Pancreas (tissue), 10 donors: Measurements from ENCODE around the gene CHD5. TPM values are rescaled to one million over a fixed set of nuclear protein-coding genes. Genes with fewer than 3 reads are reported as not detected.
A peak's percentile ranks its signal among the peaks of the same experiment; 100 is the strongest.

Experiments used
- ATAC-seq, 4 donors: fragments of 200-7000 bp; cut with Tn5 transposase; one replicate each; pipeline versions ENCODE4 v1.8.0 to v1.9.1; 2020; ENCODE audit warnings: mild to moderate bottlenecking in 4 of 4, moderate library complexity in 4 of 4
- DNase-seq, 6 donors: peaks; one replicate each; pipeline ENCODE4 v3.0.0-alpha.2; 2020
- FAIRE-seq: peaks from 2 replicates; lab custom pipeline; 2012; peaks lifted over from hg19 to GRCh38; lab: Jason Lieb, UNC
- H3K27ac ChIP-seq, 4 donors: fragments of 200-600 bp; sonication (generic); 1 replicate in 3 of 4; 2 replicates in 1 of 4; pipeline versions ENCODE4 v1.5.0 to v1.8.0; 2020
- H3K27me3 ChIP-seq, 4 donors: fragments of 200-600 bp; one replicate each; pipeline ENCODE4 v1.8.0; 2021
- H3K36me3 ChIP-seq, 3 donors: fragments of 200-600 bp; sonication (generic) in 1 of 3; one replicate each; pipeline versions ENCODE4 v1.5.0 to v1.8.0; 2020 to 2021
- H3K4me1 ChIP-seq, 3 donors: fragments of 200-600 bp; one replicate each; pipeline ENCODE4 v1.8.0; 2021
- H3K4me3 ChIP-seq, 4 donors: fragments of 200-600 bp; sonication (generic) in 2 of 4; one replicate each; pipeline versions ENCODE4 v1.5.0 to v1.8.0; 2020 to 2021
- H3K9me3 ChIP-seq, 4 donors: fragments of 200-600 bp; one replicate each; pipeline ENCODE4 v1.8.0; 2021
- CTCF ChIP-seq, 4 donors: fragments of 200-600 bp; sonication (generic) in 3 of 4; IDR thresholded peaks; one replicate each; pipeline versions ENCODE4 v1.5.0 to v1.8.0; 2021; ENCODE audit warnings: antibody characterized with exemption in 4 of 4
- WGBS, 2 donors: extraction: QIAGEN DNeasy Blood & Tissue Kit; methylation state at CpG; one replicate each; pipeline ENCODE4 v1.1.7; 2013; 5-methylcytosine and 5-hydroxymethylcytosine counted together
- intact Hi-C, 3 donors: fragments of 100-400 bp; cut with DNase I; formaldehyde crosslinking; loops; one replicate each; pipeline versions ENCODE4 v1.11.1 to v1.14.2; 2022
- polyA plus RNA-seq, 2 donors: library from polyadenylated mRNA; stranded (reverse); fragments of 200-250 nt; gene quantifications; one replicate each; pipeline ENCODE4 v1.2.3, GENCODE V29; 2013
- total RNA-seq, 6 donors: library from RNA; stranded (reverse); fragmentation: NEBNext Ultra II Directional in 4 of 6; extraction: Animal tissue kit (Norgen Biotek cat#: 25700) in 4 of 6; gene quantifications; one replicate each; pipeline versions ENCODE4 v1.2.1 to v1.2.4, GENCODE V29; 2021 to 2023
- donor health status: healthy with polysubstance abuse.
- donor health status: DM: no; HTN: no; CAD: no; lungs with moderate emphysema.
- donor health status: DM: no; HTN: no; CAD: no.
- donor health status: control.
- donor health status: control.
- donor health status: Bipolar disorder and iron deficiency.
- donor health status: DM: yes; HTN: yes; CAD: no.
- donor health status: DM: no; HTN: no; CAD: no.
- donor health status: DM: no; HTN: no; CAD: no.
- donor health status: DM: yes; HTN: yes; CAD: no.

CHD5 gene
- total and polyA plus RNA-seq, 8 donors, result 0.09 to 2.9 (median 0.40) TPM

GRCh38 chr1:6197746-6198427 is 17.8 kb upstream of the CHD5 start:
- no peak for DNase-seq
- H3K36me3 ChIP-seq, result peaks cover 3 to 30% (median 19%) of the 10 kb centered on the region in 3 donors
- H3K4me1 ChIP-seq, result peaks cover 8 to 13% (median 11%) of the 10 kb centered on the region in 3 donors
- FAIRE-seq, result no peak
- peak overlapping the region in 2 of 4 donors; percentile 71 to 100 for H3K4me3 ChIP-seq
- no peak for ATAC-seq
- no peak for TF ChIP-seq CTCF (IDR thresholded peaks at IDR 0.05)
- 35 to 38% methylated on average over 6 of the region's 6 CpGs for WGBS, 2 donors
- intact Hi-C loops, result no loop called here
- H3K27me3 ChIP-seq, result no peaks in the 10 kb centered on the region
- no peaks in the 10 kb centered on the region for H3K9me3 ChIP-seq
- H3K27ac ChIP-seq, result no peak overlapping the region

GRCh38 chr1:6191968-6192367 is 11.8 kb upstream of the CHD5 start:
- no peak for ATAC-seq
- intact Hi-C loops, result no loop called here
- no peaks in the 10 kb centered on the region for H3K27me3 ChIP-seq
- TF ChIP-seq CTCF (IDR thresholded peaks at IDR 0.05), result no peak
- H3K36me3 ChIP-seq, result peaks cover 3 to 67% (median 36%) of the 10 kb centered on the region in 3 donors
- no peak overlapping the region for H3K4me3 ChIP-seq
- no peak overlapping the region for H3K27ac ChIP-seq
- FAIRE-seq, result no peak
- H3K4me1 ChIP-seq, result no peaks in the 10 kb centered on the region
- DNase-seq, result no peak
- WGBS, 2 donors, result 95 to 100% methylated on average over 1 of the region's 1 CpG
- no peaks in the 10 kb centered on the region for H3K9me3 ChIP-seq

- no peak for FAIRE-seq
- no peaks in the 10 kb centered on the region for H3K4me1 ChIP-seq
- TF ChIP-seq CTCF (IDR thresholded peaks at IDR 0.05), result no peak
- H3K4me3 ChIP-seq, result no peak overlapping the region
- intact Hi-C loops, result no loop called here
- H3K9me3 ChIP-seq, result no peaks in the 10 kb centered on the region
- H3K27me3 ChIP-seq, result no peaks in the 10 kb centered on the region
- H3K36me3 ChIP-seq, result peaks cover 0 to 48% (median 18%) of the 10 kb centered on the region in 3 donors
- 90% methylated on average over 8 of the region's 8 CpGs for WGBS, 2 donors
- DNase-seq, result no peak
- H3K27ac ChIP-seq, result no peak overlapping the region
- no peak for ATAC-seq
These were observed 8.3 kb upstream of the CHD5 start for GRCh38 chr1:6188466-6188865.

GRCh38 chr1:6185635-6186382 is 5.7 kb upstream of the CHD5 start:
- intact Hi-C loops, result no loop called here
- DNase-seq (no peak), ATAC-seq (peak in 1 of 4 donors; percentile 17), FAIRE-seq (no peak)
- WGBS, 2 donors, result 76 to 78% methylated on average over 10 of the region's 10 CpGs
- H3K27me3 ChIP-seq, result no peaks in the 10 kb centered on the region
- no peak overlapping the region for H3K4me3 ChIP-seq
- no peaks in the 10 kb centered on the region for H3K9me3 ChIP-seq
- H3K36me3 ChIP-seq, result peaks cover 0 to 26% (median 12%) of the 10 kb centered on the region in 3 donors
- no peaks in the 10 kb centered on the region for H3K4me1 ChIP-seq
- H3K27ac ChIP-seq, result no peak overlapping the region
- no peak for TF ChIP-seq CTCF (IDR thresholded peaks at IDR 0.05)
